Glomerular endothelial cell (primary cell): ENCODE results near the gene TRRAP. TPM values are rescaled to one million over a fixed set of nuclear protein-coding genes. Genes with fewer than 3 reads are reported as not detected.
"Not testable (repeated sequence)": the region's sequence is repeated elsewhere in the genome, so short reads cannot be mapped to it uniquely, and the experiment has no call there.

Source experiments
- DNase-seq: peaks from one replicate; pipeline ENCODE4 v3.0.0-alpha.2; 2011; ENCODE audit warnings: low read depth, low spot score; ENCODE audit errors: extremely low read depth
- total RNA-seq: library from RNA; depleted of rRNA; stranded (reverse); fragments of >200 nt; gene quantifications from 2 replicates; pipeline ENCODE4 v1.2.3, GENCODE V29; 2015

TRRAP gene
- 31.4 and 43.4 TPM in 2 replicates for total RNA-seq

DNA sequence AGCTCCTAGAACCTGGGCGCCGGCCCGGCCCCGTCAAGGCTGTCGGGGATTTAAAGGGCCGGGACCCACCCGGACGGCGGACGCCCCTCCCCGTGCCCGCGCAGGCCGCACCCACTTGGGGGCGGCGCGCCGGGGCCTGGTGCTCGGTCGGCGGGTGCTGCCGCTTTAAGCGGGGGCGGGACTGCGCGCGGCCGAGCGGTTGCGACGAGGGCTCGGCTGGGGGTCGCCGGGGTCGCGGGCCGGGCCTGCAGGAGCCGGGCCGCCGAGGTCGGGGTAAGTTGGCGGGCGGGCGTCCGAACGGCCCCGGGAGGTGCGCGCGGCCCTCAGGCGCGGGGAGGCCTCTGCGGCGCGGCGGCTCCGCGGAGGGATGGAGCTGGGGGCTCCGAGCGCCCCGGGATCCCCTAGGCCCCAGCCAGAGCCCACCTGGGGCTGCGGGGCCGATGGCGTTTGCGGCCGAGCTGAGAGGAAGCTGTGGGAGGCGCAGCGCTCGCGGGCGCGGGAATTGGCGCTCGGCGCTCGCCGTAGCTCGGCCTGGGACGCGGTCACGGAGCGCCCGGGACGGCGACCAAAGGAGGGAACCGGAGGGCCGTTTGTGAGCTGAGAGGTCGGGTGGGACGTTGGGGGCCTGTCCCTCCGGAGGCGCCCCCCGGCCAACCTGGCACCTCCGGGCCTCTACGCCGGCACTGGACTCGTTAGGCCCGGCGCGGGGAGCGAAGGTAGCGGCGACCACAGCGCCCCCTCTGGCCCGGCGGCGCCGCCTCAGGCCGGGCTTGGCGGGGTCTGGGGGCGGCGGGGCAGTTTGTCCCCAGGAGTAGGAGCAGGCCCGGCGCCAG, at the start of gene TRRAP:
Gene TRRAP (plus strand): TSS at position 168 of the 833 bp plus-strand sequence. CDS start 2,619 bp downstream, outside the sequence.
- DNase-seq = no peak

DNA sequence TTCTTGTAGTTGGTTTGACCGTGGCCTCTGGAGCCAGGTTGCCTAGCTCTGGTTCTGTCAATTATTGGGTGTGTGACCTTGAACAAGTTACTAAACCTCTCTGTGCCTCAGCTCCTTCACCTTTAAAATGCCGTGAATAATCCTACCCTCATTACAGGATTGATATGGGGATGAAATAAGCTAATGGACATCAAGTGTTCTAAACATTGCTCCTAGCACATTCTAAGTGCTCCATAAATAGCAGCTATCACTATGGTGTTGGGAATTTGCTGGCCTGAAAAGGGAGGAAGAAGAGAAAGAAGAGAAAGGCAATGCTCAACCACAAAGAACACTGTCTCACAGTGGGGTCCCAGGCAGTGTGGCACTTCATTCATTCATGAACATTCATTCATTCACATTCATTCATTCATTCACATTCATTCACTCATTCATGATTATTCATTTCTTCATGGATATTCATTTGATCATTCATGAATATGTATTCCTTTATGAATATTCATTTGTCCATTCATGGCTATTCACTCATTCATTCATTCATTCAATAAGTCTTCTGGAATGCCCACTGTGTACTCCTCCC, 47.3 kb upstream of the TRRAP start:
- no peak for DNase-seq

DNA sequence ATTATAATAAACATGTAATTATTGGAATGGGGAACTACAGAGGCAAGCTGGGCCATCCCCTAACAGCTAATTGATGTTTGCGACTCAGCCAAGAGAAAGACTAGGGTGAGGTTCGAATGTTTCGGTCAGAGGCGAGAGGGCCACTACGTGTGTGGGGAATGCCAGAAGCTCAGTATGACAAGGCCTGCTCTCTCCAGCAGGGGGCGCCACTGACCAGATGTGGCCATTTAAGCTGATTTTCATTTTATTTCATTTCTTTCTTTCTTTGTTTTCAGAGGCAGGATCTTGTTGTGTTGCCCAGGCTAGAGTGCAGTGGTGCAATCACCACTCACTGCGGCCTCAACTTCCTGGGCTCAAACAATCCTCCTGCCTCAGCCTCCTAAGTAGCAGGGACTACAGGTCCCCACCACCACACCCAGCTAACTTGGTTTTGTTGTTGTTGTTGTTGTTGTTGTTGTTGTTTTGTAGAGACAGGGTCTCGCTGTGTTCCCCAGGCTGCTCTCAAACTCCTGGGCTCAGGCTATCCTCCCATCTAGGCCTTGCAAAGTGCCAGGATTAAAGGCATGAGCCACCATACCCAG, 46.6 kb upstream of the TRRAP start:
- no peak for DNase-seq

DNA sequence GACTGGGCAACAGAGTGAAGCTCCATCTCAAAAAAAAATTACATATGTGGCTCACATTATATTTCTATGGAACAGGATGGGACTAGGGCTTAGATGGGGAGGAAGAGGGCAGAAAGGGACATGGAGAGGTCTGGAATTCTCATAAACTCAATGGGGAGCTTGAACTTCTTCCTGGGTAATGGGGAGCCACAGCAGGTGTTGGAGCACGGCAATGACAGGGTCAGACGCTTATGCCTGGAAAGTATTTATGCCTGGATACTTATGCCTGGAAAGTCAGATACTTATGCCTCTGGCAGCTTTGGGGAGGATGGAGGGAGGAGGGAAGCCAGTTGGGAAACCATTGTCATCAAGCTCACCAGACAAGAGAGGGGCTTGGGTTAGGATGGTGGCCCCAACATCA, 45.3 kb upstream of the TRRAP start:
- no peak for DNase-seq

DNA sequence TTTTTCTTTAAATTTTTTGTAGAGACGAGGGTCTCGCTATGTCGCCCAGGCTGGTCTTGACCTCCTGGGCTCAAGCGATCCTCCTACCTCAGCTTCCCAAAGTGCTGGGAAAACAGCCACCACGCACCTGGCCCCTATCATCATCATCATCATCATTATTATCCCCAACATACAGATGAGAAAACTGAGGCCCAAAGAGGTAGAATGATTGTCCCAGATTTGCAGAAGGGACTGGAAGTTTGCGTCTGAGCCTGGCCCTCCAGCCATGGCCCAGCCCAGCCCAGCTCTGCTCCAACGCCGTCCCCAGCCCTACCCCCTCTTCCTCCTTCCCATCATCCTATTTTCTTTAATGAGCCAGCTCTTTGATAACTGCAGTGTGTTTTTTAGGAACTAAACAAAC, 43.4 kb upstream of the TRRAP start:
- no peak for DNase-seq

DNA sequence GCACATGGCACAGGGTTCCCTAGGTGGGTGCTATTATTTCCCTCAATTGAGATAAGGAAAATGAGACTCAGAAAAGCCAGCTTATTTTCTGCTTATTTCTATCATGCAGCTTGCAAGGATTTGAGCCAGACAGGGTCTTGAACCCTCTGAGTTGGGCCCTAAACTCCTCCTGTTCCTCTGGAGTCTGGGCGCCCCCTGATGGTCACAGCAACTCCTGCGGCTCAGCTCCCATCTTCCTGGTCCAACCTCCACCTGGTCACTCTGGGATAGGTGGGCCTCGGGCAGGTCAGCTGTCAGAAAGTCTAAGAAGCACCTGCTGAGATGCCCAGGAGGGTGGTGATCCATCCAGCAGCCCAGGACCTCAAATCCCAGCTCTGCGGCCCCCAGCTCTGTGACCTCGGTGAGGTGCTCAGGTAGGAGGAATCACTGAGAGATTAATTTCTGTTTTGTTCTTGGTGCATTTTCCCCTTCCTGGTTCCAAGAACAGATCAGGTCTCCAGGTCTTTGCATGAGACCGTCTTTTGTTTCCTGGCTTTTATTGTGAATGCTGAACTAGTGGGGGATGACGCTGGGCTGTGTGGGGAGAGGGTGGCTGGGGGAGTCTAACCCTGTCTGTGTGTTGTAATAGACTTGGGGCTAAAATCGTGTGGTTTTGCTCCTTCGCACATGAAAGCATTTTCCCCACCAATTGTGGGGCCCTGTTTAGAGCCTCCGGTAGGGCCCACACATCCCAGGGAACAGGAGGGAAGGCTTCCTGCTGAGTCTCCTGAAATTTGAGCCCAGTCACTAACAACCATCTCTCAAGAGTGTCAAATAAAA, 41.3 kb upstream of the TRRAP start:
- DNase-seq = no peak

DNA sequence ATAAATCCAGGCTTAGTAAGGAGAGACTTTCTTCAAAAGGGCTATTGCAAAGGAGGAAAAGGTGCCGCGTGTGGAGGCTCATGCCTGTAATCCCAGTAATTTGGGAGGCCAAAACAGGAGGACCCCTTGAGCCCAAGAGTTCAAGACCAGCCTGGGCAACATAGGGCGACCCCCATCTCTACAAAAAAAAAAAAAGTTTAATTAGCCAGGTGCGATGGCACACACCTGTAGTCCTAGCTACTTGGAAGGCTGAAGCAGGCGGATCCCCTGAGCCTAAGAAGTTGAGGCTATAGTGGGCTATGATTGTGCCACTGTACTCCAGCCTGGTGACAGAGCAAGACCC, 40.7 kb upstream of the TRRAP start:
- DNase-seq = no peak

DNA sequence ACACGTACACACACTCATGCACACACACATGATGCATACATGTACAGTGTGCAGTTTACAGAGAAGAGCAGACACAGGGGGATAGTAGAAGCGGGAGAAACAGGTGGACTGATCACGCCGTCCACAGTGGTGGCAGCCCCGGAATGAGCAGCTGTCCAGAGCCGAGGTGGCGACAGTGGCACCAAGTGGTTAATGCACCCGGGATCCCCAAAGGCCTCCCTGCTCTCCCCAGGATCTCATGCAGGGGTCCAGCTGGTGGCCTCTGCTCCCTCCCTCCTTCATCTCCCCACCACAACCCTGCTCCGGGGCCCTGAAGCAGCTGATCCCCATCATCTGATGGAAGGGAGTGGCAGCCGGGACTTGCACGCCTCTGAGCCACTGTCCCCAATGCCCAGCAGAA, 38.2 kb upstream of the TRRAP start:
- DNase-seq = no peak

DNA sequence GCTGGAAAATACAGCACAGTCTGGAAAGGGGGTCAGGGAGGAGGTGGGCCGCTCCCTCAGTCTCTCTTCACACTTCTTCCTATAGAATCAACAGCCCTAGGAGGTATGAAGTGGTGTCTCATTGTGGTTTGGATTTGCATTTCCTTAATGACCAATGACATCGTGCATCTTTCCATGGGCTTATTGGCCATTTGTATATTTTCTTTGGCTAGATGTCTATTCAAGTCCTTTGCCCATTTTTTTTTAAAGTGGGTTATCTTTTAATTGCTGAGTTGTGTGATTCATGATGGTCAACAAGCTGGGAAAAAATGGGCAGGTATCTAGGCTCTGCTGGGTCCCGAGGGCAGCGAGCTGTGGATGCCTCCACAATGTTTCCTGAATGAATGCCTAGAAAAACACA, 37.6 kb upstream of the TRRAP start:
- DNase-seq = no peak

DNA sequence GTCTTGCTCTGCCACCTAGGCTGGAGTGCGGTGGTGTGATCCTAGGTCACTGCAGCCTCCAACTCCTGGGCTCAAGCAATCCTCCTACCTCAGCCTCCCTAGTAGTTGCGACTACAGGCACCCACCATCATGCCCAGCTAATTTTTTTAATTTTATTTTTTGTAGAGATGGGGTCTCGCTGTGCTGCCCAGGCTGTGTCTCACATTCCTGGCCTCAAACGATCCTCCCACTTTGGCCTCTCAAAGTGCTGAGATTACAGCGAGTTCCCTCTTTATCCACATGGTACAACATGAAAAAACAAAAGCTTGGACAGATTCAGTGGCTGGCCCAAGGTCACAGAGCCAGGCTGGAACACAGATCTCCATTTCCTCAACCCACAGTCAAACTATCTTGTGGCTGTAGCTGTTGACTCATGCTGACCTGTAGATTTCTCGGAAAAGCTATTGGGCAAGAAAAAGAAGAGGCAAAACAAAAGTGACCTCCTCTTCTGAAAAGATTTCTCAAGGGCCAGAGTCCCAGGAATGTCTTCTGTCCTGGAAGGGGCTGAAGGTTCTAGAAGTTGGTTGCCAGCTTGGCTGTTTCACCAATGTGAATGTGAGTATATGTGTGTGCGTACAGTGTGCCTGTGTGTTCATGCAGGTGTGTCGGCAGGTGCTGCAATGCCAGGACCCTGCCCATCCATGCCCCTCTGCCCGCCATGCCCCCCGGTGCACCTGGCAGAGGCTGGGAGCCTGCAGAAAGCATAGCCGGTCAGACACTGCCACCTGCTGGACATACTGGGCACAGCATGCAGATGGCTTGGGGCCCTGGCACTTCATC, 36.9 kb upstream of the TRRAP start:
- no peak for DNase-seq

DNA sequence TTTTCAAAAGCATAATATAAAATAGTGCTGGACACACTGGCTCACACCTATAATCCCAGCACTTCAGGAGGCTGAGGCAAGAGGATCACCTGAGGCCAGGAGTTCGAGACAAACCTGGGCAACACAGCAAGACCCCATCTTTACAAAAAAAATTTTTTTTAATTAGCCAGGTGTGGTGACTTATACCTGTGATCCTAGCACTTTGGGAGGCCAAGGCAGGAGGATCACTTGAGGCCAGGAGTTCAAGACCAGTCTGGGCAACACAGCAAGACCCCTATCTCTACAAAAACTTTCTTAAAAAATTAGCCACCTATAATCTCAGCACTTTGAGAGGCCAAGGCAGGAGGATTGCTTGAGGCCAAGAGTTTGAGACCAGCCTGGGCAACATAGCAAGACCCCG, 35.8 kb upstream of the TRRAP start:
- not testable (repeated sequence) for DNase-seq

DNA sequence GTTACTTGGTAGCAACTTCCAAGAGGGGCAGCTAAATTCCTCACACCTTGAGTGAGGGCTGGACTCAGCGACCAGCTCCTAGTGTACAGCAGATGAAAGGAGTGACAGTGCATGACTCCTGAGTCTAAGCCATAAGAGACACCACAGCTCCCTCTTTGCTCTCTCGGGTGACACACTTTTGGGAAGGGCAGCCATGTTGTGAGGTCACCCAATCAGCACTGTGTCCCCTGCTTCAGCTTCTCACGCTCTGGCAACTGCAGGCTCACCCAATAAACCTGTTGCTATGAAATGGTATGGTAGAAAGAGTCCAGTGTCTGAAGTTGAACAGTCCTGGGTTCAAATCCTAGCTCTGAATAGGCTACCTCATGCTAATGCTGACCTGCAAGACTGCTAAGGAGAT, 29.4 kb upstream of the TRRAP start:
- DNase-seq = no peak

DNA sequence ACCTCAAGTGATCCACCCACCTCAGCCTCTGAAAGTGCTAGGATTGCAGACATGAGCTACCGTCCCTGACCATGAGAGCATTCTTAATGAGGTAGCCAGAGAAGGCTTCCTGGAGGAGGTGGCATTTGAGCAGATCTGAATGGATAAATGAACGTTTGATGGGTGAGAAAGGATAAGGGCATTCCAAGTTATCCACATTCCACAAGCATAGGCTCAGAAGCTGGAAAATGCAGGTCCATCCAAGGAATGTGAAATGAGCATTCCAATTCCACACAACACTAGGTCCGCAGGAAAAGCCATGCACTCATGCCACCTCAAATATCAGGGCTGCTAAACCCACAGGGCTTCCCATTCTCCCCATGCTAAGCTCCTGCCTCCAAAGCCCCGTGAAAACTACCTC, 25.5 kb upstream of the TRRAP start:
- DNase-seq = no peak

DNA sequence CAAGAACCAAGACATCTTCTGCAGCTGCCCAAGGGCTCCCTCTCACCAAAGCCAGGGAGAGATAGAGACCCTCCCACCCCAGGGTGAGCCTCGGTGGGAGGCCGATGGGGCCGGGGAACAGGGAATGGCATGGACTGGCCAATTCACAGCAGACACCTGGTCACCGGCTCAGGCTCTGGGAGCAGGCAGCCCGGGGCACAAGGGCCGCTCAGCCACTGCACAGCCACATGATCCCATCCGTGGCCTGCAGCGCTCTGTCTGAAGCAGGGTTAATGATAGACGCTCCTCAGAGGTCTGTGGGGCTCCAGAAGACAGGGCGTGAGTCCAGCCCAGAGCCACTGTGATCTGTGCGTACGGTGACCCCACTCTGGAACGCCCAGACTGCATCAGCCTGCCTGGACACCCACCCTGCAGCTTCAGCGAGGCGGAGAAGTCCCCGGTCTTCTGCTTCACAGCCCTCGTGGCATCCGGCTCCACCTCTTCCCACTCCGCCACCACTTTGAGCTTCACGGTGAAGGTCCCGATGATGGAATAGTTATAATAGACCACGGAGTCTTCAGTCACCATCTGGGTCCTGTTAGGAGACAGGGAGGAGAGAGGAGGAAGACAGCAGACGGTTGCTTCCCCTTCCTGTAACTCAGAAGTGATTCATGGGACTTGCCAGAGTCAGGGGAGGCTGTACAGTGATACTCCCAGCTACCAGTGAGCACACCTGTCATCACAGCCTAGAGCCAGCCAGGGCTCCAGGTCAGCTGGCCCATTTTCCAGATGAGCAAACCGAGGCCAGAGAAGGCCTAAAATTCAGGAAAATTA, 22.5 kb upstream of the TRRAP start:
- no peak for DNase-seq

DNA sequence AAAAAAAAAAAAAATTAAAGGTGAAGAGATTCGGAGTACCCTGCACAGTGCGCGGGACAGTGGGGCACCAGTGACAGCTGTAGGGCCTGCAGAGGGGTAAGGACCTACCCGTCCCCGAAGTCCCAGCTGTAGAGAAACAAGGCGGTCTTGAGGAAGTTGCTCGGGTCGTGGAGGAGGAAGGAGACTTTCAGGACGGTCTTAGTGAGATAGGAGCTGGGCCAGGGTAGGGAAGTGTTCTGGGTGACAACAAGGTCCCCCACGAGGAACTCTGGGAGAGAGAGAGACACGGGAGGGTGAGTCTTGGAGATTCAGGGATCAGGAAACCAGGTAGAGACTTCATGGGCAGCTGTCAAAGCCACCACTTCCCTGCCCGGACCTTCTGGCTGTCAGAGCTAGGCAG, 18.3 kb upstream of the TRRAP start:
- no peak for DNase-seq

DNA sequence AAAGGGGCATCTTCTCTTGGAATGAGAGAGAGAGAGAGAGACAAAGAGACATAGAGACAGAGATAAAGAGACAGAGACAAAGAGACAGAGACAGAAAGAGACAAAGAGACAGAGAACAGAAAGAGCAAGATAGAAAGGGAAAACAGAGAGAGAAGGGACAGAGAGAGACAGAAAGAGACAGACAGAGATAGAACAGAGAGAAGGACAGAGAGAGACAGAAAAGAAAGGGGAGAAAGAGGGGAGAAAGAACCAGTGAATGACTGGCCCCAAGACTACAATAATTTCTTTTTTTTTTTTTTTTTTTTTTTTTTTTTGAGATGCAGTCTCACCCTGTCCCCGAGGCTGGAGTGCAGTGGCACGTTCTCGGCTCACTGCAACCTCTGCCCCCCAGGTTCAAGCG, 16.1 kb upstream of the TRRAP start:
- DNase-seq = no peak

DNA sequence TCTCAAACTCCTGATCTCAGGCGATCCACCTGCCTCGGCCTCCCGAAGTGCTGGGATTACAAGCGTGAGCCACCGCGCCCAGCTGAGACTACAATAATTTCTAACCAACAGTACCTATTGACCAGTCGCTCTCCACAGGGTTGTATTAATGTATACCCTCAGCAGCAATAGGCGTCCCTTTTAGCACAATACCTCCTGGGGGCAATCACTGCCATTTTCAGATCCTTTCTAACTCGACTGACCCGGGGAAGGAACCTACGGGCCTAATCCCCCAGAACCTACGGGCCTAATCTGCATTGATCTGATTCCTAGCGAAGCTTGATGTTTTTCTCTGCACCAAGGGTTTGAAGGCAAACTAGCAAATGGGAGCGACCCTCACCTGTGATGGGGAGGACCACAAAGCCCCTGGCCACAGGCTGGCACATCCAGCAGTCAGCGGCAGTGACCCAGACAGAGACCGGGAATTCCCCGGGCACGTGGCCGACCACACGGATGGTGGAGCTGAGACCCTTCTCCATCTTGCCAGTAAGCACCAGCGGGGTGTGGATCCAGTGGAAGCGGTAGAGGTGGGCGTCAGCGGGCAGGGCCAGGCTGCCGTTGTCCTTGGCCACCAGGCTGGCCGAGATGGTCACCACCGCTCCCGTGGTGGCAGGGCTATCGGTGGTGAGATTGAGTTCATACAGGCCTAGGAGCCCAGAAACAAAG, 15.5 kb upstream of the TRRAP start:
- DNase-seq = no peak

DNA sequence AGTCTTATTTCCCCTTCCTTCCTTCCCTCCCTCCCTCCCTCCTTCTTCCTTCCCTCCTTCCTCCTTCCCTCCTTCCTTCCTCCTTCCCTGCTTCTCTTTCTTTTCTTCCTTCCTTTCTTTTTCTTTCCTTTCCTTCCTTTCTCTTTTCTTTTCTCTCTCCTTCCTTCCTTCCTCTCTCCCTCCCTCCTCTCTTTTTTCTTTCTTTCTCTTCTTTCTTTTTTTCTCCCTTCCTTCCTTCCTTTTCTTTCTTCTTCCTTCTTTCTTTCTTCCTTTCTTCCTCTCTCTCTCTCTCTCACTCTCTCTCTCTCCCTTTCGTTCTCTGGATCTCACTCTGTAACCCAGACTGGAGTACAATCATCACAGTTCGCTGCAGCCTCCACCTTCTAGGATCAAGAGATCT, 14.7 kb upstream of the TRRAP start:
- DNase-seq = no peak
